ENCODE results near the gene MYO1H.

- TF ChIP-seq POLR2AphosphoS5 (IDR thresholded peaks at IDR 0.05; ENCODE audit: borderline replicate concordance, low read depth, low read length) (no peak), EZH2 (IDR thresholded peaks at IDR 0.05) (no peak)
Observed at GRCh38 chr12:109493938-109494337, 146.2 kb downstream of the MYO1H start.

Measured in SK-N-MC (cell line).